ENCODE data around the gene GIPC3.

DNA sequence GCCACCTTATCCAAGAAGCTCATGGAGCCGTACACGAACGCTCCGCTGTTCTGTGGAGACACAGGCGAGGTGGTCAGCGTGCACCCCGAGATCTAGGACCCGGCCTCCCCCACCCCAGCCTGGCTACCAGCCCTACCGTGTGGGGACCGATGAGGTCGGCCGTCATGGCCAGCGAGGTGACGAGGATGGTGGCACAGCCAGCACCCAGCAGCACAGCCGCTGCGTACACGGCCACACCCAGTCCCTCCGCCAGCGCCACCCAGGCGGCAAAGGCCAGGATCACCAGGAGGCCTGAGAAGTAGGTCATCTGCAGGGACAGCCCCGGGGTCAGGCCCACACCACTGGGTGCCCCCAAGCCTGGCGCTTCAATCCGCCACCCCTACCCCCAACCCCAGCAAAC lies 39.2 kb upstream of the GIPC3 start:
- TF ChIP-seq GABPA (IDR thresholded peaks at IDR 0.05 in 1 of 2, conservative IDR thresholded peaks at IDR 0.05 in 1 of 2) (no peak), TAF1 (conservative IDR thresholded peaks at IDR 0.05) (no peak), EGR1 (IDR thresholded peaks at IDR 0.05; ENCODE audit: low read depth in 2 of 2) (no peak), YY1 (IDR thresholded peaks at IDR 0.05) (no peak)
- TF ChIP-seq, protein P1, sequence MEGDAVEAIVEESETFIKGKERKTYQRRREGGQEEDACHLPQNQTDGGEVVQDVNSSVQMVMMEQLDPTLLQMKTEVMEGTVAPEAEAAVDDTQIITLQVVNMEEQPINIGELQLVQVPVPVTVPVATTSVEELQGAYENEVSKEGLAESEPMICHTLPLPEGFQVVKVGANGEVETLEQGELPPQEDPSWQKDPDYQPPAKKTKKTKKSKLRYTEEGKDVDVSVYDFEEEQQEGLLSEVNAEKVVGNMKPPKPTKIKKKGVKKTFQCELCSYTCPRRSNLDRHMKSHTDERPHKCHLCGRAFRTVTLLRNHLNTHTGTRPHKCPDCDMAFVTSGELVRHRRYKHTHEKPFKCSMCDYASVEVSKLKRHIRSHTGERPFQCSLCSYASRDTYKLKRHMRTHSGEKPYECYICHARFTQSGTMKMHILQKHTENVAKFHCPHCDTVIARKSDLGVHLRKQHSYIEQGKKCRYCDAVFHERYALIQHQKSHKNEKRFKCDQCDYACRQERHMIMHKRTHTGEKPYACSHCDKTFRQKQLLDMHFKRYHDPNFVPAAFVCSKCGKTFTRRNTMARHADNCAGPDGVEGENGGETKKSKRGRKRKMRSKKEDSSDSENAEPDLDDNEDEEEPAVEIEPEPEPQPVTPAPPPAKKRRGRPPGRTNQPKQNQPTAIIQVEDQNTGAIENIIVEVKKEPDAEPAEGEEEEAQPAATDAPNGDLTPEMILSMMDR (IDR thresholded peaks at IDR 0.05; ENCODE audit: low read depth, low read length, missing input control) = no peak
- TF ChIP-seq, protein P2, sequence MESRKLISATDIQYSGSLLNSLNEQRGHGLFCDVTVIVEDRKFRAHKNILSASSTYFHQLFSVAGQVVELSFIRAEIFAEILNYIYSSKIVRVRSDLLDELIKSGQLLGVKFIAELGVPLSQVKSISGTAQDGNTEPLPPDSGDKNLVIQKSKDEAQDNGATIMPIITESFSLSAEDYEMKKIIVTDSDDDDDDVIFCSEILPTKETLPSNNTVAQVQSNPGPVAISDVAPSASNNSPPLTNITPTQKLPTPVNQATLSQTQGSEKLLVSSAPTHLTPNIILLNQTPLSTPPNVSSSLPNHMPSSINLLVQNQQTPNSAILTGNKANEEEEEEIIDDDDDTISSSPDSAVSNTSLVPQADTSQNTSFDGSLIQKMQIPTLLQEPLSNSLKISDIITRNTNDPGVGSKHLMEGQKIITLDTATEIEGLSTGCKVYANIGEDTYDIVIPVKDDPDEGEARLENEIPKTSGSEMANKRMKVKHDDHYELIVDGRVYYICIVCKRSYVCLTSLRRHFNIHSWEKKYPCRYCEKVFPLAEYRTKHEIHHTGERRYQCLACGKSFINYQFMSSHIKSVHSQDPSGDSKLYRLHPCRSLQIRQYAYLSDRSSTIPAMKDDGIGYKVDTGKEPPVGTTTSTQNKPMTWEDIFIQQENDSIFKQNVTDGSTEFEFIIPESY (IDR thresholded peaks at IDR 0.05) = no peak
